Renal cortex interstitium (tissue), 3 donors: ENCODE results near the gene TNFSF13. TPM values are rescaled to one million over a fixed set of nuclear protein-coding genes. Genes with fewer than 3 reads are reported as not detected.

Experiments
- polyA plus RNA-seq, 3 donors: library from polyadenylated mRNA; unstranded; fragments of 120-200 nt; gene quantifications; one replicate each; pipeline ENCODE4 v1.2.1, GENCODE V29; 2013; ENCODE audit not compliant: insufficient read length in 3 of 3

The TNFSF13 gene
- polyA plus RNA-seq, 3 donors, result 10.4 to 17.2 (median 12.5) TPM

Other genes starting within 250 kb of the TNFSF13 start
- 100 to 1,000 TPM in 1 of 3 donors, 10 to 100 TPM in 2; 95.6 to 101 (median 97.4) TPM for gene GPS2, start 243.4 kb upstream of the TNFSF13 start, polyA plus RNA-seq
- 10 to 100 TPM; 30.6 to 38.2 (median 36.1) TPM for gene NEURL4, start 229.4 kb upstream of the TNFSF13 start, polyA plus RNA-seq
- 10 to 100 TPM in 1 of 3 donors, 1 to 10 TPM in 2; 7.0 to 12.5 (median 7.6) TPM for gene ACAP1, start 222.2 kb upstream of the TNFSF13 start, polyA plus RNA-seq
- 10 to 100 TPM; 10.7 to 13.9 (median 12.0) TPM for gene KCTD11, start 206.6 kb upstream of the TNFSF13 start, polyA plus RNA-seq
- gene TMEM95, start 203.6 kb upstream of the TNFSF13 start, polyA plus RNA-seq, result not detected
- gene TNK1, start 177.7 kb upstream of the TNFSF13 start, polyA plus RNA-seq, result 1 to 10 TPM; 5.1 to 9.0 (median 6.0) TPM
- gene PLSCR3, start 164.2 kb upstream of the TNFSF13 start, polyA plus RNA-seq, result 10 to 100 TPM; 28.8 to 41.5 (median 41.4) TPM
- 10 to 100 TPM; 81.9 to 99.2 (median 87.3) TPM for gene TMEM256, start 154.7 kb upstream of the TNFSF13 start, polyA plus RNA-seq
- 10 to 100 TPM; 21.4 to 36.4 (median 29.0) TPM for gene NLGN2, start 150.9 kb upstream of the TNFSF13 start, polyA plus RNA-seq
- gene SPEM1, start 138.4 kb upstream of the TNFSF13 start, polyA plus RNA-seq, result under 1 TPM in 2 of 3 donors, not detected in 1; 0.10 to 0.22 TPM
- gene SPEM2, start 133.1 kb upstream of the TNFSF13 start, polyA plus RNA-seq, result not detected
- not detected for gene SPEM3, start 129.9 kb upstream of the TNFSF13 start, polyA plus RNA-seq
- 1 to 10 TPM; 3.4 to 5.2 (median 4.6) TPM for gene TMEM102, start 123.3 kb upstream of the TNFSF13 start, polyA plus RNA-seq
- 10 to 100 TPM in 1 of 3 donors, 1 to 10 TPM in 2; 5.6 to 12.6 (median 8.0) TPM for gene FGF11, start 119.2 kb upstream of the TNFSF13 start, polyA plus RNA-seq
- gene CHRNB1, start 113.7 kb upstream of the TNFSF13 start, polyA plus RNA-seq, result 10 to 100 TPM in 2 of 3 donors, 1 to 10 TPM in 1; 9.3 to 10.7 (median 10.4) TPM
- gene ZBTB4, start 79.1 kb upstream of the TNFSF13 start, polyA plus RNA-seq, result 10 to 100 TPM; 34.9 to 54.9 (median 40.9) TPM
- under 1 TPM in 2 of 3 donors, not detected in 1; 0.26 TPM for gene SLC35G6, start 77.3 kb upstream of the TNFSF13 start, polyA plus RNA-seq
- 100 to 1,000 TPM; 131 to 134 (median 134) TPM for gene POLR2A, start 74.4 kb upstream of the TNFSF13 start, polyA plus RNA-seq
- gene TNFSF12, start 9.7 kb upstream of the TNFSF13 start, polyA plus RNA-seq, result 10 to 100 TPM; 19.0 to 26.6 (median 26.6) TPM
- gene SENP3, start 3.2 kb downstream of the TNFSF13 start, polyA plus RNA-seq, result 10 to 100 TPM; 61.6 to 86.9 (median 83.7) TPM
- gene CD68, start 20.9 kb downstream of the TNFSF13 start, polyA plus RNA-seq, result 10 to 100 TPM; 56.7 to 63.5 (median 62.6) TPM
- gene MPDU1, start 25.1 kb downstream of the TNFSF13 start, polyA plus RNA-seq, result 100 to 1,000 TPM; 103 to 119 (median 114) TPM
- 1 to 10 TPM; 2.9 to 4.4 (median 4.0) TPM for gene SOX15, start 31.3 kb downstream of the TNFSF13 start, polyA plus RNA-seq
- 10 to 100 TPM; 49.6 to 51.8 (median 51.3) TPM for gene FXR2, start 56.1 kb downstream of the TNFSF13 start, polyA plus RNA-seq
- gene SAT2, start 69.1 kb downstream of the TNFSF13 start, polyA plus RNA-seq, result 100 to 1,000 TPM; 141 to 156 (median 145) TPM
- 1 to 10 TPM; 3.4 to 4.7 (median 4.0) TPM for gene SHBG, start 71.4 kb downstream of the TNFSF13 start, polyA plus RNA-seq
- 10 to 100 TPM; 20.7 to 22.9 (median 21.0) TPM for gene ATP1B2, start 92.2 kb downstream of the TNFSF13 start, polyA plus RNA-seq
- gene TP53, start 128.7 kb downstream of the TNFSF13 start, polyA plus RNA-seq, result 10 to 100 TPM; 70.5 to 75.4 (median 73.3) TPM
- gene WRAP53, start 129.7 kb downstream of the TNFSF13 start, polyA plus RNA-seq, result 10 to 100 TPM; 12.4 to 15.3 (median 12.9) TPM
- gene EFNB3, start 146.5 kb downstream of the TNFSF13 start, polyA plus RNA-seq, result 10 to 100 TPM; 19.9 to 27.6 (median 21.5) TPM
- gene DNAH2, start 159.0 kb downstream of the TNFSF13 start, polyA plus RNA-seq, result under 1 TPM; 0.26 to 0.32 (median 0.29) TPM